ENCODE measurements around the gene RHBDD3.
"Not testable (repeated sequence)": the region's sequence is repeated elsewhere in the genome, so short reads cannot be mapped to it uniquely, and the experiment has no call there.

RHBDD3 gene

DNA sequence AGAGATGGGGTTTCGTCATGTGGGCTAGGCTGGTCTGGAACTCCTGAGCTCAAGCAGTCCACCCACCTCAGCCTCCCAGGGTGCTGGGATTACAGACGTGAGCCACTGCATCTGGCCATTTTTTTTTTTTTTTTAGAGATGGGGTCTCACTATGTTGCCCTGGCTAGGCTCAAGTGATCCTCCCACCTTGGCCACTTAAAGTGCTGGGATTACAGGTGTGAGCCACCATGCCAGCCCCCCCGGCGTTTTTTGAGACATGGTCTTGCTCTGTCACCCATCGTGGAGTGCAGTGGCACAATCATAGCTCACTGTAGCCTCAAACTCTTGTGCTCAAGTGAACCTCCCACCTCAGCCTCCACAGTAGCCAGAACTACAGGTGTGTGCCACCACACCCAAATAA is 16.5 kb downstream of the RHBDD3 start:
- no peak for ATAC-seq
- TF ChIP-seq OSR1 (CRISPR knock-in tag; IDR thresholded peaks at IDR 0.05) = no peak
- TF ChIP-seq, protein P1, sequence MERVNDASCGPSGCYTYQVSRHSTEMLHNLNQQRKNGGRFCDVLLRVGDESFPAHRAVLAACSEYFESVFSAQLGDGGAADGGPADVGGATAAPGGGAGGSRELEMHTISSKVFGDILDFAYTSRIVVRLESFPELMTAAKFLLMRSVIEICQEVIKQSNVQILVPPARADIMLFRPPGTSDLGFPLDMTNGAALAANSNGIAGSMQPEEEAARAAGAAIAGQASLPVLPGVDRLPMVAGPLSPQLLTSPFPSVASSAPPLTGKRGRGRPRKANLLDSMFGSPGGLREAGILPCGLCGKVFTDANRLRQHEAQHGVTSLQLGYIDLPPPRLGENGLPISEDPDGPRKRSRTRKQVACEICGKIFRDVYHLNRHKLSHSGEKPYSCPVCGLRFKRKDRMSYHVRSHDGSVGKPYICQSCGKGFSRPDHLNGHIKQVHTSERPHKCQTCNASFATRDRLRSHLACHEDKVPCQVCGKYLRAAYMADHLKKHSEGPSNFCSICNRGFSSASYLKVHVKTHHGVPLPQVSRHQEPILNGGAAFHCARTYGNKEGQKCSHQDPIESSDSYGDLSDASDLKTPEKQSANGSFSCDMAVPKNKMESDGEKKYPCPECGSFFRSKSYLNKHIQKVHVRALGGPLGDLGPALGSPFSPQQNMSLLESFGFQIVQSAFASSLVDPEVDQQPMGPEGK (CRISPR knock-in tag; IDR thresholded peaks at IDR 0.05; ENCODE audit: borderline replicate concordance) = no peak
- no peak for TF ChIP-seq TCF4 (CRISPR knock-in tag; IDR thresholded peaks at IDR 0.05; ENCODE audit: borderline replicate concordance)
- TF ChIP-seq CREB5 (CRISPR knock-in tag; IDR thresholded peaks at IDR 0.05; ENCODE audit: low read depth) = no peak
- TF ChIP-seq, protein P2, sequence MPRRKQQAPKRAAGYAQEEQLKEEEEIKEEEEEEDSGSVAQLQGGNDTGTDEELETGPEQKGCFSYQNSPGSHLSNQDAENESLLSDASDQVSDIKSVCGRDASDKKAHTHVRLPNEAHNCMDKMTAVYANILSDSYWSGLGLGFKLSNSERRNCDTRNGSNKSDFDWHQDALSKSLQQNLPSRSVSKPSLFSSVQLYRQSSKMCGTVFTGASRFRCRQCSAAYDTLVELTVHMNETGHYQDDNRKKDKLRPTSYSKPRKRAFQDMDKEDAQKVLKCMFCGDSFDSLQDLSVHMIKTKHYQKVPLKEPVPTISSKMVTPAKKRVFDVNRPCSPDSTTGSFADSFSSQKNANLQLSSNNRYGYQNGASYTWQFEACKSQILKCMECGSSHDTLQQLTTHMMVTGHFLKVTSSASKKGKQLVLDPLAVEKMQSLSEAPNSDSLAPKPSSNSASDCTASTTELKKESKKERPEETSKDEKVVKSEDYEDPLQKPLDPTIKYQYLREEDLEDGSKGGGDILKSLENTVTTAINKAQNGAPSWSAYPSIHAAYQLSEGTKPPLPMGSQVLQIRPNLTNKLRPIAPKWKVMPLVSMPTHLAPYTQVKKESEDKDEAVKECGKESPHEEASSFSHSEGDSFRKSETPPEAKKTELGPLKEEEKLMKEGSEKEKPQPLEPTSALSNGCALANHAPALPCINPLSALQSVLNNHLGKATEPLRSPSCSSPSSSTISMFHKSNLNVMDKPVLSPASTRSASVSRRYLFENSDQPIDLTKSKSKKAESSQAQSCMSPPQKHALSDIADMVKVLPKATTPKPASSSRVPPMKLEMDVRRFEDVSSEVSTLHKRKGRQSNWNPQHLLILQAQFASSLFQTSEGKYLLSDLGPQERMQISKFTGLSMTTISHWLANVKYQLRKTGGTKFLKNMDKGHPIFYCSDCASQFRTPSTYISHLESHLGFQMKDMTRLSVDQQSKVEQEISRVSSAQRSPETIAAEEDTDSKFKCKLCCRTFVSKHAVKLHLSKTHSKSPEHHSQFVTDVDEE (CRISPR knock-in tag; IDR thresholded peaks at IDR 0.05) = no peak
- no peak for TF ChIP-seq CSRNP3 (CRISPR knock-in tag; IDR thresholded peaks at IDR 0.05)
- no peak for TF ChIP-seq ZFP30 (CRISPR knock-in tag; IDR thresholded peaks at IDR 0.05)
- TF ChIP-seq ARNTL (CRISPR knock-in tag; IDR thresholded peaks at IDR 0.05; ENCODE audit: borderline replicate concordance, low read depth) = no peak
- no peak for TF ChIP-seq CSDC2 (CRISPR knock-in tag; IDR thresholded peaks at IDR 0.05)
- TF ChIP-seq PPARA (CRISPR knock-in tag; IDR thresholded peaks at IDR 0.05; ENCODE audit: borderline replicate concordance) = no peak
- TF ChIP-seq ZC3H10 (CRISPR knock-in tag; IDR thresholded peaks at IDR 0.05) = no peak
- TF ChIP-seq SNAI2 (CRISPR knock-in tag; IDR thresholded peaks at IDR 0.05) = no peak
- TF ChIP-seq ZNF565 (CRISPR knock-in tag; conservative IDR thresholded peaks at IDR 0.05; ENCODE audit: low read depth) = no peak
- TF ChIP-seq RARB (CRISPR knock-in tag; IDR thresholded peaks at IDR 0.05) = no peak
- TF ChIP-seq ZFP3 (CRISPR knock-in tag; IDR thresholded peaks at IDR 0.05) = no peak
- no peak for TF ChIP-seq GLIS3 (CRISPR knock-in tag; IDR thresholded peaks at IDR 0.05)
- no peak for TF ChIP-seq ISL1 (CRISPR knock-in tag; IDR thresholded peaks at IDR 0.05)
- TF ChIP-seq ZNF70 (CRISPR knock-in tag; IDR thresholded peaks at IDR 0.05) = no peak

- not testable (repeated sequence) for ATAC-seq
Measured at GRCh38 chr22:29247891-29248290, 19.9 kb downstream of the RHBDD3 start.

GRCh38 chr22:29245626-29246385 is 22.0 kb downstream of the RHBDD3 start:
- peak; percentile 99 for ATAC-seq

DNA sequence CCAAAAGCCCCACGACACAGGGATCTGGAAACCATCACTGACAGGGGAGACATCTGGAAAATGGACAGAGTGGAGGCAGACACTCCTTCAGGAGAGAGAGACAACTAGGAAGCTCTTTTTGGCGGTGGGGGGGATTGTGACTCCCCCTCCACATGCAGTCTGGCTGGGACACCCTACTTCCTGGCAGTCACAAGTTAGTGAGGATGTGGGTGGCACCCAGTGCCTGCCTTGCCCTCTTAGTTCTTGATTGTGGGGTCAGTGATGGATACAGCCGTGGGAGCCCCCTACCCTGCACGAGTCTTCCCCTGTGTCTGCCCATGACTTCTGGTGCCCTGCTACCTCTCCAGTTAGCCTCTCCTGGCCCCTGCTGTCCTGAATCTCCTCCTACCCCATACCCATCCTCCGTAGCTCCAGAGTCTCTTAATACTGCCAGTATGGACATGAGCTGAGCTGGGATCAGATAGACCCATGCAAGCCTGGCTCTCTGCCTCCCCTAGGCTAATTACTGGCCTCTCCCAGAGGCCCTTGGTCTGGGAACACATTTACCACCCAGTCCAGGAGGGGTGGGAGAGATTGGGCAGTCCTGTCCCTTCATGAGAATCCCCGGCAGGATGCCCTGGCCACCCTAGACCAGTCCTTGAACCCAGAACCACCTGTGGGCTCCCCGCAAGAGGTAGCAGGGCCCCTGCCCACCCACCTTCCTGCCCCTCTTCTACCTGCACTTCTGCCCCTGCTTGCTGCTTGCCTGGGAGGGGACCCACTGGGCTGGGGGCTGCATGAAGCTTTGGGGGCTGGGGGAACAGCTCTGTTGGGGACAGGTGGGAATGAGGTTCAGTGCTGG is 22.8 kb downstream of the RHBDD3 start:
- ATAC-seq = peak; percentile 15; the same call in 2 of the 3 replicates
- TF ChIP-seq GLIS3 (CRISPR knock-in tag; IDR thresholded peaks at IDR 0.05) (no peak), BACH2 (CRISPR knock-in tag; IDR thresholded peaks at IDR 0.05; ENCODE audit: borderline replicate concordance) (no peak), ESRRG (CRISPR knock-in tag; IDR thresholded peaks at IDR 0.05) (no peak), CREB5 (CRISPR knock-in tag; IDR thresholded peaks at IDR 0.05; ENCODE audit: low read depth) (no peak), TCF4 (CRISPR knock-in tag; IDR thresholded peaks at IDR 0.05; ENCODE audit: borderline replicate concordance) (no peak), ZFP30 (CRISPR knock-in tag; IDR thresholded peaks at IDR 0.05) (no peak), TOX (CRISPR knock-in tag; IDR thresholded peaks at IDR 0.05; ENCODE audit: borderline replicate concordance) (no peak), CSRNP3 (CRISPR knock-in tag; IDR thresholded peaks at IDR 0.05) (no peak)
- TF ChIP-seq, protein P2 (CRISPR knock-in tag; IDR thresholded peaks at IDR 0.05) = no peak

More at GRCh38 chr22:29245626-29246385, 22.0 kb downstream of the RHBDD3 start:
- no peak for TF ChIP-seq ZFP30 (CRISPR knock-in tag; IDR thresholded peaks at IDR 0.05)
- TF ChIP-seq ZFP3 (CRISPR knock-in tag; IDR thresholded peaks at IDR 0.05) = peak; percentile 98

Data from SK-N-SH treated with all-trans-retinoic acid at 6 μM for 48 hours (cell line).